B cell (primary cell): ENCODE measurements around the gene KCNC3.

ENCODE experiments used
- EZH2 ChIP-seq: IDR thresholded peaks from 2 replicates; pipeline ENCODE4 v1.6.1; 2012; ENCODE audit warnings: borderline replicate concordance, low read depth, mild to moderate bottlenecking, moderate library complexity, low read length; ENCODE audit not compliant: insufficient read depth, poor library complexity, severe bottlenecking
- TF ChIP-seq, protein P1 (sequence below): fragments of 200-600 bp; IDR thresholded peaks from one replicate; pipeline ENCODE4 v1.8.0; 2022; ENCODE audit warnings: antibody characterized with exemption, mild to moderate bottlenecking

DNA sequence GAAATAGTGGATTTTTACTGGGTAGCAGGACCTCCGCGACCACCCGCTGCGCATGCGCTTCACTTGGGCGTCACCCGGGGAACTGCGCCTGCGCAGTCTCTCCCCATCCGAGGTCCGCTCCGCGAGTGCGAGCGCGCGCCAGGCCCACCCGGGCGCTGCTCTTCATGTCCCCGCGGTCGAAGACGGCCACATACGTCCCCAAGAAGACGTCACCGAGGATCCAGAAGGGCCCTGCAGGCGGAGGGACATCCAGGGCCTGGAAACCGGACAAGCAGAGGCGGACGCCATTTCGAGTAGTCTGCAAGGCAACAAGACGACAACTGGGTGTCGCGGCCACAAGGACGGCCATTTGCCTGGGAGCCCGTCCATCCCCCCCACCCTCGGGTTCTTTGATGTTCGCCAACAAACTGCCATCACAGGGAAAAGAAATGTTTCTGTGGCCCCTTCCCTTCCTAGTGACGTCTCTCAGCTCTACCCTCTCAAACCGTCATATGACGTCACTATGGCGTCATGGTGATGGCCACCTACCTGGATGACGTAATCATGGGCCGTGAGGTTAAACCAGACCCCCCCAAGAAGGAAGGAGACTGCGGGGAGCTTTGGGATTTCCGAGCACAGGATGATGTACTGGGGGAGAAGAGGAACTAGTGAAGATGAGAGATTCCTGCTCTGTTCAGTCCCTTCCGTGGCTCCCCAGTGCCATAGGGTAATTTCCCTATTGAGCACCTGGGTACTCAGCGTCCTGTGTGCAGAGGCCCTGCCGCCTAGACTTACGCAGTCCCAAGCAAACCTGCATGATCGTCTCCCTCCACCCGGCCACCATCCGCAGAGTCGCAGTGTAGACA, 29.5 kb upstream of the KCNC3 start:
- TF ChIP-seq, protein P1, sequence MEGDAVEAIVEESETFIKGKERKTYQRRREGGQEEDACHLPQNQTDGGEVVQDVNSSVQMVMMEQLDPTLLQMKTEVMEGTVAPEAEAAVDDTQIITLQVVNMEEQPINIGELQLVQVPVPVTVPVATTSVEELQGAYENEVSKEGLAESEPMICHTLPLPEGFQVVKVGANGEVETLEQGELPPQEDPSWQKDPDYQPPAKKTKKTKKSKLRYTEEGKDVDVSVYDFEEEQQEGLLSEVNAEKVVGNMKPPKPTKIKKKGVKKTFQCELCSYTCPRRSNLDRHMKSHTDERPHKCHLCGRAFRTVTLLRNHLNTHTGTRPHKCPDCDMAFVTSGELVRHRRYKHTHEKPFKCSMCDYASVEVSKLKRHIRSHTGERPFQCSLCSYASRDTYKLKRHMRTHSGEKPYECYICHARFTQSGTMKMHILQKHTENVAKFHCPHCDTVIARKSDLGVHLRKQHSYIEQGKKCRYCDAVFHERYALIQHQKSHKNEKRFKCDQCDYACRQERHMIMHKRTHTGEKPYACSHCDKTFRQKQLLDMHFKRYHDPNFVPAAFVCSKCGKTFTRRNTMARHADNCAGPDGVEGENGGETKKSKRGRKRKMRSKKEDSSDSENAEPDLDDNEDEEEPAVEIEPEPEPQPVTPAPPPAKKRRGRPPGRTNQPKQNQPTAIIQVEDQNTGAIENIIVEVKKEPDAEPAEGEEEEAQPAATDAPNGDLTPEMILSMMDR: no peak
- no peak for TF ChIP-seq EZH2
